A673 (cell line): ENCODE results near the gene CCDC85A. TPM values are rescaled to one million over a fixed set of nuclear protein-coding genes. Genes with fewer than 3 reads are reported as not detected.

Experiments used
- BruUV-seq: library from RNA; stranded (reverse); fragments of 400-500 nt; replicated peaks from 2 replicates; lab custom pipeline; 2021; lab: Mats Ljungman, UMichigan
- CTCF ChIA-PET: fragments of 300-600 bp; sonication (Branson Sonifier 250); formaldehyde crosslinking; loops from one replicate; lab custom pipeline; 2022; ENCODE audit warnings: antibody characterized with exemption; lab: Charles Lee
- POLR2A ChIA-PET: fragments of 300-600 bp; sonication (Branson Sonifier 250); formaldehyde crosslinking; loops from one replicate; lab custom pipeline; 2022; ENCODE audit warnings: antibody characterized with exemption; ENCODE audit not compliant: low non-redundant PET; lab: Charles Lee
- DNase-seq: peaks from one replicate; pipeline ENCODE4 v3.0.0-alpha.2; 2015; ENCODE audit warnings: low spot score
- H3K27ac ChIP-seq: fragments of 200-600 bp; sonication (generic); 2 replicates; pipeline ENCODE4 v1.5.1; 2016; ENCODE audit warnings: mixed run types, low read depth, mild to moderate bottlenecking, mixed read lengths, antibody characterized with exemption, low read length; ENCODE audit not compliant: poor library complexity, severe bottlenecking
- H3K27me3 ChIP-seq: fragments of 200-600 bp; sonication (generic); replicated peaks from 2 replicates; pipeline ENCODE4 v1.6.1; 2017; ENCODE audit warnings: mixed run types, low read depth, mild to moderate bottlenecking, mixed read lengths, antibody characterized with exemption, low read length; ENCODE audit not compliant: insufficient read depth, poor library complexity
- H3K36me3 ChIP-seq: fragments of 200-600 bp; sonication (generic); 2 replicates; pipeline ENCODE4 v1.6.1; 2016; ENCODE audit warnings: mixed run types, mild to moderate bottlenecking, mixed read lengths, antibody characterized with exemption, low read length; ENCODE audit not compliant: insufficient read depth, poor library complexity, severe bottlenecking
- H3K4me1 ChIP-seq: fragments of 200-600 bp; sonication (generic); 2 replicates; pipeline ENCODE4 v1.6.1; 2017; ENCODE audit warnings: mixed run types, mild to moderate bottlenecking, mixed read lengths, antibody characterized with exemption, low read length; ENCODE audit not compliant: insufficient read depth, poor library complexity, severe bottlenecking
- H3K4me3 ChIP-seq: fragments of 200-600 bp; sonication (generic); 2 replicates; pipeline ENCODE4 v1.5.1; 2016; ENCODE audit warnings: low read depth, mixed run types, mild to moderate bottlenecking, mixed read lengths, low read length; ENCODE audit not compliant: poor library complexity, severe bottlenecking
- H3K9me3 ChIP-seq: fragments of 200-600 bp; sonication (generic); 2 replicates; pipeline ENCODE4 v1.6.1; 2016; ENCODE audit warnings: mixed run types, low read depth, mild to moderate bottlenecking, mixed read lengths, antibody characterized with exemption, low read length; ENCODE audit not compliant: poor library complexity, severe bottlenecking
- CTCF ChIP-seq: fragments of 300-800, 200-600 bp; sonication (generic); conservative IDR thresholded peaks from 2 replicates; pipeline ENCODE4 v1.5.1; 2017; ENCODE audit warnings: low read depth, mild to moderate bottlenecking, antibody characterized with exemption, low read length, moderate library complexity, mixed read lengths
- EZH2 ChIP-seq: fragments of 200-600 bp; sonication (generic); IDR thresholded peaks from 2 replicates; pipeline ENCODE4 v1.6.1; 2017; ENCODE audit warnings: borderline replicate concordance, low read depth, mild to moderate bottlenecking, mixed read lengths, antibody characterized with exemption, low read length; ENCODE audit not compliant: poor library complexity, severe bottlenecking
- intact Hi-C: fragments of 100-400 bp; cut with micrococcal nuclease; formaldehyde crosslinking; loops from one replicate; pipeline ENCODE4 v1.10.0; 2022; ENCODE audit not compliant: unreplicated experiment
- total RNA-seq: library from RNA; stranded (reverse); gene quantifications from 2 replicates; pipeline ENCODE4 v1.2.3, GENCODE V29; 2021

The CCDC85A gene
- total RNA-seq, 1 experiment from 2014 or later = 0.39 TPM

DNA sequence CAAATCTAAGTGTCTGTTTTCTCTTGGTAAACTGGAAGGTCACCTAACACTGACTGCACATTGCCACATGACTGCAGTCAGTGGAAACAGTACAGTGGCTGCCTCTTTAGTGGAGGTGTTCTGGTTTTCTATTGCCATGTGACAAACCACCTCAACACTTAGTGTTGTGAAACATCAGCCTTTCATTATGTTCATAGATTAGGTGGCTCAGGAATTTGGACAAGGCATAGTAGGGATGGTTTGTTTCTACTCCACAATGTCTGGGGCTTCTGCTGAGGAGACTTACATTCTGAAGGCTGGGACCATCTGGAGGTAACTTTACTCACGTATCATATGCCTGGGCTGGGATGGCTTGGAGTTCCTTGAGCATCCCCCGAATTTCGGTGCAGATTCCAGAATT is 26.5 kb downstream of the CCDC85A start:
- TF ChIP-seq CTCF (no peak), EZH2 (no peak)
- H3K4me3 ChIP-seq = no peak overlapping the region
- POLR2A ChIA-PET = no interaction called here
- BruUV-seq = no TSS peak
- H3K4me1 ChIP-seq = no peaks in the 10 kb centered on the region
- H3K9me3 ChIP-seq = no peaks in the 10 kb centered on the region
- no peaks in the 10 kb centered on the region for H3K36me3 ChIP-seq
- CTCF ChIA-PET = no interaction called here
- no peak overlapping the region for H3K27ac ChIP-seq
- DNase-seq = no peak
- H3K27me3 ChIP-seq = peaks cover 10% of the 10 kb centered on the region
- intact Hi-C loops = no loop called here

DNA sequence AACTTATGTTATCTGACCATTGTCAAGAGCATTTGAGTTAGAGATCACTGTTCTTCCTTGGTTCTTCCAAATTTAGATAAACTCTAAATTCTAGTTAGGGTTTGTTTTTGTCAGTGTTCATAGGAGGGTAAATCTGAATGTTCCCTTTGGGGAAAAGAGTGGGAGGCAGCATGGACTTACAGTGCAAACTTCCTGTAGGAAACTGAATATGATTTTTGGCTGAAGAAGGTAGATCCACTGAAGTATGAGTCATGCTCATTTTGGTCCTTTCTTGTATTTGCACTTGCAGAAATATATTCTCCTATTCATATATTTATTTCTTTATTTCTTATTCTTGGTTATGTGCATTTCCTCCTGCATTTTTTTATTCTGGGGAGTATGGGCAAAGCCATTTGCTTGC is 27.3 kb downstream of the CCDC85A start:
- Histone ChIP-seq H3K4me1 (no peaks in the 10 kb centered on the region), H3K4me3 (no peak overlapping the region), H3K9me3 (no peaks in the 10 kb centered on the region), H3K27me3 (peaks cover 11% of the 10 kb centered on the region), H3K36me3 (no peaks in the 10 kb centered on the region), H3K27ac (no peak overlapping the region)
- intact Hi-C loops = no loop called here
- ChIA-PET POLR2A (no interaction called here), CTCF (no interaction called here)
- TF ChIP-seq EZH2 (no peak), CTCF (no peak)
- no TSS peak for BruUV-seq
- no peak for DNase-seq

DNA sequence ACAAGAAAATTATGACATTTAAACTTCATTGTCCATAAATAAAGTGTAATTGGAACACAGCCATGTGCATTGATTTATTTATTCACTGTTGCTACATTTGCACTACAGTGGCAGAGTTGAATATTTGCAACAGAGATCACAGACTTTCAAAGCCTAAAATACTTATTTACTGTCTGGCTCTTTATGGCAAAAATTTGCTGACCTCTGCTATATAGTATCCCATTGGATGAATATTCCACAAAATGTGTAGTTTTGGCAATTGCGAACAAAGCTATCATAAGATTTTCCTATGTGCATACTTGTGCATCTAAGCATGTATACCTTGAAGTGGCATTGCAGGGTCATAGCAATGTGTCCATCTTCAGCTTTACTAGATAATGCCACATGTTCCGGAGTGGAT is 32.1 kb downstream of the CCDC85A start:
- DNase-seq = no peak
- no peaks in the 10 kb centered on the region for H3K9me3 ChIP-seq
- POLR2A ChIA-PET = no interaction called here
- H3K36me3 ChIP-seq = no peaks in the 10 kb centered on the region
- no peak for TF ChIP-seq CTCF
- TF ChIP-seq EZH2 = no peak
- H3K27ac ChIP-seq = no peak overlapping the region
- no TSS peak for BruUV-seq
- H3K4me1 ChIP-seq = no peaks in the 10 kb centered on the region
- intact Hi-C loops = no loop called here
- CTCF ChIA-PET = no interaction called here
- H3K27me3 ChIP-seq = peaks cover 15% of the 10 kb centered on the region
- no peak overlapping the region for H3K4me3 ChIP-seq
